Left renal cortex interstitium (tissue), 4 donors: ENCODE data around the gene BAIAP3. TPM values are rescaled to one million over a fixed set of nuclear protein-coding genes. Genes with fewer than 3 reads are reported as not detected.

Source experiments
- DNase-seq, 4 donors: peaks; one replicate each; pipeline ENCODE4 v3.0.0-alpha.2; 2013; ENCODE audit warnings: low read depth in 4 of 4, low spot score in 2 of 4, missing footprints in 1 of 4
- polyA plus RNA-seq, 4 donors: library from polyadenylated mRNA; unstranded; fragments of 120-200 nt; gene quantifications; one replicate each; pipeline ENCODE4 v1.2.1, GENCODE V29; 2013; ENCODE audit not compliant: insufficient read length in 4 of 4

The BAIAP3 gene
- polyA plus RNA-seq, 4 donors: 4.9 to 7.0 (median 6.1) TPM

- DNase-seq: no peak
Measured at GRCh38 chr16:1362807-1363206, 29.4 kb downstream of the BAIAP3 start.

- DNase-seq: no peak
Measured at GRCh38 chr16:1363501-1364041, 30.1 kb downstream of the BAIAP3 start.

DNA sequence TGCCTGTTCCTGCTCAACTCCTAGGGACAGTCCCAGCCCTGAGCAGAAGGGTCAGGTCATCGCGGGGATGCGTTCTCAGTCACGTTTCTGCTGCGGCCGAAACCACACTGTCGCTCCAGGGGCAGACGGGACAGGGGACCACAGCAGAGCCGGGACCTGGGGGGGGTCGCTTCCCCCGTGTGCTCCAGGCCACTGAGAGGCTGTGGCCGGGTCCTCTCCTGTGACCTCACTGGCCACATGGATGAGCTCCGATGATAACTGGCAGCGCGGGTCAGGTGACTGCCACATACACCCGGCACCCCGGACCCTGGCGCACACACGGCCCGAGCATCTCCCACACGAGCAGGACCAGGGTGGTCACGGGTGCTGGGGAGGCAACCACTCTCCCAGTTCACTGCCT, 31.1 kb downstream of the BAIAP3 start:
- no peak for DNase-seq

- no peak for DNase-seq
Measured at GRCh38 chr16:1366060-1366711, 32.7 kb downstream of the BAIAP3 start.

DNA sequence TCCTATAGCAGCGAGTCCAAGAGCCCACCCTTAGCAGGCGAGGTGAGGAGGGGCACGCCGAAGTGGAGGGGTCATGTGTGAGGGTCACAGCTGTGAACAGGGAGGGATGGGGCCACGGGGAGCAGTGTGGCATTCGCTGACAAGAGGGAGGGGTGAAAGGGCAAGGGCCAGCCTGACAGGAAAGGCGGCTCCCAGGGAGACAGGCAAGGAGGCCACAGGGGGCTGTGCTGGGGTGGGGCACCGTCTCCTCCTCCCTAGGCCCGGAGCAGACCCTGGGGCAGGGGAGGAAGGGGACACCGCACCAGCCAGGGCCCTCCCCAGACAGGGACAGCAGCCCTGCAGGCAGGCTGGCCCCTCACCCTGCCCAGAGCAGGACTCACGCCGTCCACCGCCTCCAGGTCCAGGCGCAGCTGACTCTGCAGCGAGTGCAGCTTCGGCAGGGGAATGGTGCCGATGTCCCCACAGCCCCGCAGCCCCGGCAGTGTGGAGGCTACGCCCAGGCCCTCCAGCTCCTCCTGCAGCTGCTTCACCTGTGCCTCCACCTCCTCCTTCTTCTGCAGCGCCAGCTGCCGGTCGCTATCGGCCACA, 33.4 kb downstream of the BAIAP3 start:
- DNase-seq: no peak

DNA sequence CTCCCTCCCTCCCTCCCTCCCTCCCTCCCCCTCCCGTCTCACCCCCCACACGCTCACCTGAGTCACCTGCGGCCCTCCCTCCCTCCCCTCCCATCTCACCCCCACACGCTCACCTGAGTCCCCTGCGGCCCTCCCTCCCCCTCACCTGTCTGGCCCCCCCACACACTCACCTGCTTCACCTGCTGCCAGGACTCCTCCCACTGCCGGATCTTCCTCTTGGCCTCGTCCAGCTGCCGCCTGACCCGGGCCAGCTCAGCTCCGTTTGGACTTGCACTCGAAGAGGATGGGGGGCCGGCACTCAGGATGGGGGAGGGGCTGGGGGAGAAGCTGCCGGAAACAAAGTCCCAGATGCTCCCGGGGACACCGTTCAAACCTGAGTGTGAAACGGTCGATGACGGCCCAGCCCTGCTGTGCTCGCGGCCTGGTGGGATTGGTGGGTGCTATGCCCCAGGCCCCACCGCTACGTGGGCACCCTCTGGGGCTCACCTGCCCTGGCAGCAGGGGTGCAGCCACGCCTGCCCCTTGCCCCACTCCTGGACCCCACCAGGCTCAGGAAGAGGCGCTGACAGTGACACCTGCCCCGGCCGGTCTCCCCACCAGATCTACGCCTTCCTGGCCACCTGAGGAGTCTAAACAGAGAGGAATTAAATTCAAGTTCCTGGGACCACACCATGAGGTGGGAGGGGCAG, 34.2 kb downstream of the BAIAP3 start:
- DNase-seq: no peak

GRCh38 chr16:1371054-1371978, 37.9 kb downstream of the BAIAP3 start:
- no peak for DNase-seq

- DNase-seq: no peak
Measured at GRCh38 chr16:1372292-1372950, 39.0 kb downstream of the BAIAP3 start.

DNA sequence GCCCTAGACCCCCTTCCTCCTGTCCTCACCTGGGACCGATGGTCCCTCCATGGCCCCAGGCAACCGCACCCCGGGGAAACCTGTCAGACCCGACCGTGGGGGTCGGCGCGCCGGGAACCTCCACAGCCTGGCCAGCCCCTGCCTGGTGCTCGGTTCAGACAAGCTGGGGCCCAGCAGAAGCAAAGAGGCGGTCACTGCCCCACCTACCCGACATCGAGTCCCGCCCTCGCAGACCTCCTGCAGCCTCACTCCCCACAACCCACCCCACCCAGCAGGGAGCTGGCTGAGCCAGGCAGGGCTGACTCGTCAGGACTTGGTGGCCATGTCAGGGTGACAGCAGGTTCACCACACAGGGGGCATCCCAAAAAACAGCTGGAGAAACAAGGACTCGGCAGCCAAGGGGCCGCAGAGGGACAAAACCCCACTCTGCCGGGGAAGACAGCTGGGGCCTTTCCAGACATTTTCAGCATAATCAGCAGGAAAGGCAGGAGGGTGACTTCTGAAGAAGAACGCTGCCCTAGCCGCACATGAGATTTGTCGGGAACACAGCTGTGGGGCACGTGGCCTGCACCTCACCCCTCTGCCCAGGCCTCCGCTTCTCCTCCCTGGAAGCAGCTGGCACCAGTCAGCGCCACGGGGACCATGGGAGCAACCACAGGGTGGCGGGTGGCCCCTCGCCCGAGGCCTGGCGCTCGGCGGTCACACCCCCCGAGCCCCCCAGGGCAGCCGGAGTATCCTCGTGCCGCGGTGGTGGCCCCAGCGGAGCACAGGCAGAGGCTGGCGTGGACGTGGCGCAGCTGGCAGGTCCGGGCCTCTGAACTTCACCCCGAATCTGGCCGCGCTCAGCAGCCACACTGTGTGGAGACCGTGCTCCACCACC, 41.2 kb downstream of the BAIAP3 start:
- no peak for DNase-seq

DNA sequence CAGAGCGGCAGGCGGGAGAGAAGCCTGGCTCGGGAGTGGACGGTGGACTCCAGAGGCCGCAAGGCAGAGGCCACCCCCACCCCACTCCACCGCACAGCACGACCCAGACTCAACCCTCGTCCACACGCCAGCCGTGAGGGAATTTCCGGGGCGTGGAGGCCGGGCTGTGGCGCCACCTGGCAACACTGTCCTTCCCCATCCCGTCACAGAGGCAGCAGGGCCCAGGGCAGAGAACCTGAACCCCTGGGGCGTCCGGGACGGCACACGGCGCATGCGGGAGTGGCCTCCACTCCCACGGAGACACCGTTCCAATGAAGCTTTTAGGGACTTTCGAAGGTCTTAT, 41.8 kb downstream of the BAIAP3 start:
- DNase-seq: no peak

DNA sequence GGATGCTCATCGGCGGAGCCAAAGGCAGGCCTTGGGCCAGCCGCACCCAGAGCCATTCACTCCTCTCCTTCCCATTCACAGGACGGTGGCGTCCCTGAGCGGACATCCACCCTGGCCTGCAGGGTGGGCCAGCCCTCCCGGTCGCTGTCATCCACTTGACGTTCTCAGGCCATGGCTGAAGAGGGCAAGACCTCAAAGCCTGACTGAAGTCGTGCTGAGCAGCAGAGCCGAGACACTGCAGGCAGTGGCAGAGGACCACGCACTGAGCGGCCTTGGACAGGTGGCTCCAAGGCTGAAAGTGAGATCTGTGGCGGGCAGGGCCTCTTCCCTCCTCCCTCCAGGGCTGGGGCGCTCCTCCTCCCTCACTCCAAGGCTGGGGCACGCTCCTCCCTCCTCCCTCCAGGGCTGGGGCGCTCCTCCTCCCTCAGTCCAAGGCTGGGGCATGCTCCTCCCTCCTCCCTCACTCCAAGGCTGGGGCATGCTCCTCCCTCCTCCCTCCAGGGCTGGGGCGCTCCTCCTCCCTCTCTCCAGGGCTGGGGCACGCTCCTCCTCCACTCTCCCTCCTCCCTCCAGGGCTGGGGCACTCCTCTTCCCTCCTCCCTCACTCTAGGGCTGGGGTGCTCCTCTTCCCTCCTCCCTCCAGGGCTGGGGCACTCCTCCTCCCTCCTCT, 42.4 kb downstream of the BAIAP3 start:
- no peak for DNase-seq

DNA sequence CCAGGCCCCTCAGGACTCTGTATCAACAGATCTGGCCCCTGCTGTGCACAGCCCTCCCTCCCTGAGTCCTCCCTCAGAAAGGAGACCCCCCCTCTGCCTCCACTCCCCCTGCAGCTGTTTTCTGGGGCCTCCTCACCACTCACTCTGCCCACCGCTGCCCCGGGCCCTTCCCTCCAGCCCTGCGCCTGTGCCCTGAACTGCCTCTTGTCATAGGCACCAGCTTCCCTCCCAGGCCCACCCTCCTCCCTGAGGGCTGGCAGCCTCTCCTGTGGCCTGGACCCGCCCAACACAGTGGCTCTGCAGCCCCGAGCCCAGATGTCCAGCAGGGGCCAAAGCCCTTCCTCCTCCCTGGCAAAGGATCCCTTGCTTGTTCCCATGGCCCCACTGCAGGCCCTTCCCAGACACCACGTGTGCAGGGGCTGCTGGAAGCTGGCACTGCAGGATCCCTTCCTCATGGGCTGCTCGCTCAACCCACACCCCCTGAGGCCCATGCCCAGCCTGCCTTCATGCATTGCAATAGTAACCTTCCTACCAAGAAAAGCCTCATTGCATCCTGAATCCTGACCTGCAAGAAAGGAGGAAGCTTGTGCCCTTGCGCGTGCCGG, 44.1 kb downstream of the BAIAP3 start:
- DNase-seq: no peak

DNA sequence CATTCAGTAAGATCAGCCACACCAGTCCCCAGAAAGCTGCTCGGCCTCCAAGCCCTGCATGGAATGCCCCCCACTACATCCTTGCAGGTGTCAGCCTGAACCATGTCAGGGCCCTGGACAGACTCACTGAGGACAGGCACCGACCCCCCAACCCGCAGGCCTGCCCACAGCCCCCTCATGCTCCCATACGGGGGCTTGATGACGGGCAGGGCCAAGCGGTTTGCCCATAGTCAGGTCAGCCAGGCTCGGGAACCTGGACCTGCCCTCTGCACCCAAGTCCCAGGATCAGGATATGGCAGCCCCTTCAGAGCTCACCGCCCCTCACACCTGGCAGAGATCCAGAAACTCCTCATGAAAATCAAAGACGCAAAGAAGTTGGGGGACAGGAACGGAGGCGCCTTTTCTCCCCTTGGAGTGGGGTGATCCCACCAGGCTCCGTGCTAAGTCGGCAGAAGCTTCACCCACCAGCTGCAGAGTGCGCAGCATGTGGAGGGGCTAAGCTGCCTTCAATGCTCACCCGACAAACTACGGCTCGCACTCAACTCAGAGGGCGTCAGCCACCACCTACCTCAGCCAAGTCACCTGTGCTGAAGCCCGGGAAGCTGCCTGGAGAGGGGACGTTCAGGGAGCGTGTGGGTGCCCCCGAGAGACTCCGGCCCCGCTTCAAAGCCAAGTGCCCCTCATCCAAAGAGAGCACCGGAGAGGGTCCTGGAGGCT, 44.8 kb downstream of the BAIAP3 start:
- DNase-seq: no peak

DNA sequence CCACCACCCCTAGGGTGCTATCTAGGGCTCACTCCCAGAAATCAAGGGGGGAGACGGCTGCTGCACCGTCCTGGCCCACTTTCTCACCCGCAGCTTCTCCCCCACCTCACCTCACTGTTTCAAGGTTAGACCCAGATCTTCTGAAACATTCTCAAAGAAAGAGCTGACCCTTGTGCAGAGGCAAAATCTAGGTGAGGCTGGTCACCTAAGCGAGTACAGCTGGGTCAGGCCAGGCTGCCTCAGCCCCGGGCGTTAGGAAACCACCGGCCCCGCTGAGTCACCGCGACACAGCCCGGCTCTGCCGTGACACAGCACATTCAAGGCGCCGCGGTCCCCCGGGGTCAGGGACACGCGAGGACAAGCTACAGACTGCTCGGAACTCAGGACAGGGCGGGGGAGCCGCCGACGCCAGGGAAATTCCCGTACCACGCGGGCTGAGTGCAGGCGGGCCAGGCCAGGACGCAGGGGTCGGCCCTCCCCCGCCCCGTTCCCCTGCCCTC, 45.4 kb downstream of the BAIAP3 start:
- DNase-seq: no peak

DNA sequence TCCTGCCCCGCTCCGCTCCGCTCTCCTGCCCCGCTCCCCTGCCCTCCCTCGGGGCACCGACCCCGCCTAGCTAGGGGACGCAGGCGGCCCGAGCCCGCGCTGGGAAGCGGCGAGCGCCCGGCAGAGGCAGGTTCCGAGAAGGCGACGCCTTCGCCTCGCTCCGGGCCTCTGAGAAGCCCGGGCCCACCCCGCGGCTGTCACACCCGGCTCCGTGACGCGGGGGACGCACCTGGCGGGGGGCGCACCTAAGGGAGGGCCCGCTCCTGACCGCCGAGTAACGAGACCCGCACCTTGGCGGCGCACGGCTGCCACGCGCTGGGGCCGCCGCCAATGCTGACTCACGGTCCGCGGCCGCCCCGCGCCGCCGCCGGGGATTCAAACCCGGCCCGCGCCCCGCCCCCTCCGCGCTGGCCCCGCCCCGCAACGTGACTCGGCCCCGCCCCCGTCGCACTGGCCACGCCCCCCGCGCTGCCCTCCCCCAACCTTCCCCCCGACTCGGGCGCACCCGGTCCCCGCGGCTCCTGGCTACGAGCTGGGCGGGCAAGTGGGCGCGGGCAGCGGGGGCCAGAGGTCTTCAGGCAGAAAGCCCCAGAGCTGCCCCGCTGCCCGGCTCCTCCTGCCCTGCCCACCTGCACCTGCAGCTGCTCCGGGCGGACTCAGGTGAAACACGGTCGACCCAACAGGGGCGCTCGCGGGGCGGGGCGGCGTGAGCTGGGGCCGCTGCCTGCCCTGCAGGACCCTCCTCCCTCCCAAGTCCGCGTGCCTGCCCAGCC, 46.0 kb downstream of the BAIAP3 start:
- DNase-seq: no peak

DNA sequence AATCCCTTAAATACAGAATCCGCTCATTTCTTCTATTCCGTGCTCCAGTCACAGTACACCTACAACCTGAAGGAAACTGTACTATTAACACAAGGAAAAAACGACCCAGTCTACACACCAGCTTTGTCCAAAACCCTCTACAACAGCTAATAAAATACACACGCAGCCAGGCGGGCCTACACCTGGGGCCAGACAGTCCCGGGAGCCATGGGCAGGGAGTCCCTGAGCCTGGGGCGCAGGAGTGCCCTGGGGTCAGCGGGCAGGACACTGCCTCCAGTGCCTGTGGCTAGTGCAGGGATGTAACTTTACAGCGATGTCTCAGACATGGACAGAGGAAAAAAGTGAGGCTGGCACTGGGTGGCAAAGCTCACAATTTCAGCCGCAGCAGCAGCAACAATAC, 46.8 kb downstream of the BAIAP3 start:
- no peak for DNase-seq
